UCSD-AML1 (cell line): ENCODE data around the gene PLCB4.

Experiments used
- DNase-seq: peaks from one replicate; lab custom pipeline; 2025; ENCODE audit not compliant: unreplicated experiment; lab: John Stamatoyannopoulos, UW

The PLCB4 gene

GRCh38 chr20:9390441-9390840 is 321.6 kb downstream of the PLCB4 start:
- no peak for DNase-seq

- DNase-seq, result peak; percentile 66
Observed at GRCh38 chr20:9392892-9393857, 324.3 kb downstream of the PLCB4 start.

GRCh38 chr20:9395971-9396370 is 327.1 kb downstream of the PLCB4 start:
- no peak for DNase-seq

- peak; percentile 14 for DNase-seq
Observed at GRCh38 chr20:9397928-9398327, 329.0 kb downstream of the PLCB4 start.

- DNase-seq, result no peak
Observed at GRCh38 chr20:9398882-9399281, 330.0 kb downstream of the PLCB4 start.

GRCh38 chr20:9399322-9399721 is 330.4 kb downstream of the PLCB4 start:
- no peak for DNase-seq

GRCh38 chr20:9400171-9401025 is 331.5 kb downstream of the PLCB4 start:
- no peak for DNase-seq

- no peak for DNase-seq
Observed at GRCh38 chr20:9401371-9401770, 332.5 kb downstream of the PLCB4 start.

- DNase-seq, result no peak
Observed at GRCh38 chr20:9402141-9402540, 333.3 kb downstream of the PLCB4 start.

GRCh38 chr20:9402546-9402945 is 333.7 kb downstream of the PLCB4 start:
- no peak for DNase-seq

- DNase-seq, result no peak
Observed at GRCh38 chr20:9403448-9403847, 334.6 kb downstream of the PLCB4 start.

- DNase-seq, result no peak
Observed at GRCh38 chr20:9407805-9408421, 339.0 kb downstream of the PLCB4 start.

GRCh38 chr20:9408422-9409300 is 339.8 kb downstream of the PLCB4 start:
- no peak for DNase-seq

GRCh38 chr20:9409352-9409751 is 340.5 kb downstream of the PLCB4 start:
- DNase-seq, result no peak

GRCh38 chr20:9409981-9410380 is 341.1 kb downstream of the PLCB4 start:
- DNase-seq, result no peak

- no peak for DNase-seq
Observed at GRCh38 chr20:9411833-9412232, 342.9 kb downstream of the PLCB4 start.

- no peak for DNase-seq
Observed at GRCh38 chr20:9412309-9412708, 343.4 kb downstream of the PLCB4 start.

- DNase-seq, result no peak
Observed at GRCh38 chr20:9413001-9413400, 344.1 kb downstream of the PLCB4 start.

- no peak for DNase-seq
Observed at GRCh38 chr20:9415426-9415825, 346.5 kb downstream of the PLCB4 start.

GRCh38 chr20:9416421-9416820 is 347.5 kb downstream of the PLCB4 start:
- DNase-seq, result no peak
